SK-N-MC (cell line): ENCODE data around the gene HELZ.

Source experiments
- EZH2 ChIP-seq: fragments of 200-600 bp; sonication (generic); IDR thresholded peaks from one replicate; pipeline ENCODE4 v1.6.1; 2017; ENCODE audit warnings: antibody characterized with exemption
- POLR2AphosphoS5 ChIP-seq: IDR thresholded peaks from 2 replicates; pipeline ENCODE4 v1.6.1; 2012; ENCODE audit warnings: mild to moderate bottlenecking, low read depth, low read length, borderline replicate concordance

GRCh38 chr17:67074781-67075180 is 170.2 kb downstream of the HELZ start:
- TF ChIP-seq POLR2AphosphoS5 (no peak), EZH2 (no peak)
